ENCODE results near the gene SLC25A43.
"Not testable (repeated sequence)": the region's sequence is repeated elsewhere in the genome, so short reads cannot be mapped to it uniquely, and the experiment has no call there.

Gene SLC25A43

DNA sequence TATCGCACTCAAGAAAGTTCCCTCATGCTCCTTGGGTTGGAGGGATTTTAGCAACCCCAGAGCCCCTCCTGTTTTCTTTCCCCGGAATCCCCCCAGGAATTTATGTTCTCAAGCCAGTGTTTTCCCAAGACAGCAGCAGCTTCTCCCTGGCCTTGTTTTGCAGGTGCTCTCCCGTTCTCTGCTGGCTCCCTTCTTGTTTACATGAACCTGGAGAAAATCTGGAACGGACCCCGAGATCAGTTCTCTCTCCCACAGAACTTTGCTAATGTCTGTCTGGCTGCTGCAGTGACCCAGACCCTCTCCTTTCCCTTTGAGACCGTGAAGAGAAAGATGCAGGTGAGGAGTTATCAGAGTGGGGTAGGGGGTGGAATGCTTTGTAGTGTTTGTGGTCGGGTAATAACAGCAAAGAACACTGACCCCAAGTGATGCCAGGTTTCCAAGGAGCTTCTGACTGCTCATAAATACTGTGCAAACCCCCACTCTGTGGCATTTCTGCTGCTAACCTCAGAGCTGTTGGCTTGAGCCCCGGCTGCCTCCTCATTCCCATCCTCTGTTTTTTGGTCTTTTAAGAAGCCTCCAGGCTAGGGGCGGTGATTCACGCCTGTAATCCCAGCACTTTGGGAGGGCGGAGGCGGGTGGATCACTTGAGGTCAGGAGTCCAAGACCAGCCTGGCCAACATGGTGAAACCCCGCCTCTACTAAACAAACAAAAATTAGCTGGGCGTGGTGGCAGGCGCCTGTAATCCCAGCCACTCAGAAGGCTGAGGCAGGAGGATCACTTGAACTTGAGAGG, 11.1 kb downstream of the SLC25A43 start:
- no peak for DNase-seq

DNA sequence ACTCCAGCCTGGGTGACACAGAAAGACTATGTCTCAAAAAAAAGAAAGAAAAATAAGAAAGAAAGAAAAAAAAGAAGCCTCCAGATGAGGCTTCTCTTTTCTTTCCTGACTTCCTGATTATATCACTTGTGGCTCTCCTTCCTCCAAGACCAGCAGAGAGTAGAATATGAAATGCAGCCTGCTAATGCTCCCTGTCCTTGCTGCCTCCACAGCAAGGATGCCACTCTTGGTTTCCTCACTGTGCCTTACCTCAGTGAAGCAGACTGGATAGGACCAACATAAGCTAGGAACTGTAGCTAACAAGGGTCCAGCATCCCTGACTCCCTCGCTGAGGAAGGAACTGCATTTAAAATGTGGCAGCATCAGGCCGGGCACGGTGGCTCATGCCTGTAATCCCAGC, 11.7 kb downstream of the SLC25A43 start:
- DNase-seq, result no peak

DNA sequence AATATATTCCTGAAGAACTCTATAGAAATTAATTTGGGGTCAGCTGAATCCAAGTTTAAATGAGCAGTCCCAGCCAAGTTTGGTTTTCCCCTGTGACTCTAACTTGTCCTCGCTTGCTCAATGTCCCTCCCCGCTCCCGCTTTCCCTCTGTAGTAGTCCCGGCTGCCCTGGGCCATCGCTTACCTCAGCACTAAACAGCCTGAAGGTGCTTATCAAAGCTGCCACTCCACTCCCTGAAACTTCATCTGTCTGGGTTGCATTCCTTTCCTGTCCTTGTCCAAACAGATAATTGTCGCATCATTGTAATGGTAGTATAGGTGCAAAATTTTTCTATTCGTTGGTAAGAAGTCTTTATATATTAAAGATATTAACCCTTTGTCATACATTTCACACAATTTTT, 12.8 kb downstream of the SLC25A43 start:
- no peak for DNase-seq

DNA sequence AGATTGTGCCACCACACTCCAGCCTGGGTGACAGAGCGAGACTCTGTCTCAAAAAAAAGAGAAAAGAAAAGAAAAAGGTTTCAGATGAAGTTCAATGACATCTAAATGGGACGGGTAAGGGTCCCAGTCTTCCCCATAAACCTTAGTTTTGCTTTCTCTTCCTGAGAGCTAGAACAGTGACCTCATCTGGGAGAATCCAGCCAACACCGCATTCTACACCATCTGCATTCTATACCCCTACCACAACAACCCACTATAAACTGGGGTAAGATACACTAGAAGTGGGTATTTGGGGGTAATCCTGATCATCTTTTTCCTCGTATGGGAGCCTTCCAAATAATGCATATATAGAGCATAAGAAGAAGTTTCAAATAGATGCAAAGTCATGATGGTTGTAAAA, 18.2 kb downstream of the SLC25A43 start:
- DNase-seq, result no peak

DNA sequence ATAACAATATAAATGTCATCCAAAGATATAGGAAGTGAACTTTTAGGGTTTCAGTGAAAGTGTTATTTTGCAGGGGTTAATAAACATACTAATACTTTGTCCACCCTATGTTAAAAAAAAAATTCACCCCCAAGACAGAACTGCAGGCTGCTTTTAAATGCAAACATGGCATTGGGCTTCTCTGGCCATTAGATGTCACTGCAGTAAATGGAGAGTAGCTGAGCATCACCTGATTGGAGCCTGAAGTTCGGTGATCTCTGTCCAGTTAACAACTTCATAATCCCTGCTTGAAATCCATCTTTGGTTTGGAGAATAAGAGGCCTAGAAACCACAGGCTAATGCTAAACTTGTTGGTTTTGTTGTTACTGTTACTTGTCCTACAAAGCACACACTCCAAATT, 18.7 kb downstream of the SLC25A43 start:
- DNase-seq, result no peak

DNA sequence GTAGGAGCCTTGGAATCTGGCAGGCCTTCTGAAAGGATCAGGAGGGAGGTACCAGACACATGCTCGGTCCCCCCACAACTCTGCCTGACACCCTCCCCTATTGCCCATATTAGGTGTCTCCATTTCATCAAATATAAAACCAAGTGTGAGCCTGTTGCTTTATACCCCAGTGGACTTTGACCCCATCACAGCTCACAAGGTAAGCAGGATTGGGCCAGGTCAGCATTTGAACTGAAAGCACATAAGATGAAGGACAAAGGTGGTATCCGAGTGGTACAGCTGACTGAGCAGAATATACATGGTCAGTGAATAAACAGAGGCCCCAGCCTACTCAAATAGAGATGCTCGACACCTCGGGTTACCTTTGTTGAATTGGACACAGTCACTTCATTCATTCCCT, 20.0 kb downstream of the SLC25A43 start:
- no peak for DNase-seq

DNA sequence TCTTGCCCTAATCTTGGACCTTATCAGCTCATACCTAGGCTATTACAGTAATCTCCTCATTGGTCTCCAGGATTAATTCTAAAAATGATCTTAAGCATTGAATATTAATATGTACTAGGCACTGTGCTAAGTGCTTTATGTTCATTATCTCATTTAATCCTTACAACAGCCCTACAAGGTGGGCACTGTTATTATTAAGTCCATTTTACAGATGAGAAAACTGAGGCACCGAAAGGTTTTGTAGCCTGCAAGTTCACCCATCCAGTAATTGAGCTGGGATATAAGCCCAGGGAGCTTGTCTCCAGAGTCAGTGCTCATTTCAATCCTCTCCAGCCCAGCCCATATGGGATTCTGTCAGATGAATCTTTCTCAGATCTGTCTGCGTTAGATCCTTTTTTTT, 20.8 kb downstream of the SLC25A43 start:
- no peak for DNase-seq

DNA sequence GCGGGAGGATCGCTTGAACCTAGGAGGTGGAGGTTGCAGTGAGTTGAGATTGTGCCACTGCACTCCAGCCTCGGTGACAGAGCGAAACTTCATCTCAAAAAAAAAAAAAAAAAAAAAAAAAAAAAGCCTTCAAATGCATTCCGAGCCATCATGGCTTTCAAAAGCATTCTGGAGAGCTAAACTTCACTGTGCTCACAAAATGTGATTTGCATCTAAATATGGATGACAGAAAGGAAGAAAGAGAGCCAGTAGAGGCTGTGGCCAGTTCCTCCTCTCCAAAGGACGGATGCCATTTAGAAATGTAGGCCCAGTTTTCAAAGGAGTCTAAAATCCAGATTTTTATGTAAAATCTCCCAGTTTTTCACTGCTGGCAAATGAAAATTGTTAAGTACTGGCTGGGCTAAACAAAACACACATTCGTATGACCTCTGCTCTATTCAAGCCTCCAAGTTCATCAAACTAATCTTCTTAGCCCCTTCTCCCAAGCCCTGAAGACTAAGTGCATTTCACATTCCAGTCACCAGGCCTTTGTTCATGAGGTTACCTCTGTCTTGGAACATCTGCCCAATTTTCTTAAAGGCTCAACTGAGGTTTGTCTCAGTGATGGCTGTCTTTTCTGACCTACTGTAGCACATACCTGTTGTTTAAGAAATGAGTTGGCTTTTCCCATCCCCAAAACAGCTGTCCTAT, 22.0 kb downstream of the SLC25A43 start:
- DNase-seq, result no peak

DNA sequence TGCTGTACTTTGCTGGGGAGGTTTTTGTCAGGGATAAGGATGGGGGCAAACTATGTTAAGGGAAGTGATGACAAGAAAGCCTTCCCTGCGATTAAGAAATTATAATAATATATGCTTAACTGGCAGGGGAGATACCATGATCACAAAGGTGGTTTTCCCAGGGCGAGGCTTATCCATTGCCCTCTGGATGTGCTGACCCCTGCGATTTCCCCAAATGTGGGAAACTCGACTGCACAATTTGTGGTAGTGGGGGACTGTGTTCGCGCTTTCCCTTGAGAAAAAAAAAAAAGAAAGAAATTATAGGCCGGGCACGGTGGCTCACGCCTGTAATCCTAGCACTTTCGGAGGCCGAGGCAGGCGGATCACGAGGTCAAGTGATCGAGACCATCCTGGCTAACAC, 24.5 kb downstream of the SLC25A43 start:
- DNase-seq, result no peak

DNA sequence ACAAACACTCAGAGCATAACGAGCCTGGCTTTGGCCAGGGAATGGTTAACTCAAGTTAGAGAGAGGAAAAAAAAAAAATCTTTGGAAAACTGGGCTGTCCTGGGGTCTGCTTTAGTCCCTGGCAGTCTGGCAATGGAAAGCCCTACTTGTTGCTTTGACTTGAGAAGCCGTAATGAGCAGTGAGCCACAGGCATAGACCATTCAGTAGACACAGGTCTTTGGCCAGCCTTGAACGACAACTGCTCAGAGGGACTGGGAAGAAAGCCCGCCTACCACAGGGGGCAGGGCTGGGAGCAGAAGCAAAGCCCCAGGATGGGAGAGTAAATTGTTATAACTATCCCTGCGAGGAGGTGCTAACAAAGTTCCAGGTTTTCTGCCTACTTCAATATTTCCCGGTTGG, 25.9 kb downstream of the SLC25A43 start:
- no peak for DNase-seq

DNA sequence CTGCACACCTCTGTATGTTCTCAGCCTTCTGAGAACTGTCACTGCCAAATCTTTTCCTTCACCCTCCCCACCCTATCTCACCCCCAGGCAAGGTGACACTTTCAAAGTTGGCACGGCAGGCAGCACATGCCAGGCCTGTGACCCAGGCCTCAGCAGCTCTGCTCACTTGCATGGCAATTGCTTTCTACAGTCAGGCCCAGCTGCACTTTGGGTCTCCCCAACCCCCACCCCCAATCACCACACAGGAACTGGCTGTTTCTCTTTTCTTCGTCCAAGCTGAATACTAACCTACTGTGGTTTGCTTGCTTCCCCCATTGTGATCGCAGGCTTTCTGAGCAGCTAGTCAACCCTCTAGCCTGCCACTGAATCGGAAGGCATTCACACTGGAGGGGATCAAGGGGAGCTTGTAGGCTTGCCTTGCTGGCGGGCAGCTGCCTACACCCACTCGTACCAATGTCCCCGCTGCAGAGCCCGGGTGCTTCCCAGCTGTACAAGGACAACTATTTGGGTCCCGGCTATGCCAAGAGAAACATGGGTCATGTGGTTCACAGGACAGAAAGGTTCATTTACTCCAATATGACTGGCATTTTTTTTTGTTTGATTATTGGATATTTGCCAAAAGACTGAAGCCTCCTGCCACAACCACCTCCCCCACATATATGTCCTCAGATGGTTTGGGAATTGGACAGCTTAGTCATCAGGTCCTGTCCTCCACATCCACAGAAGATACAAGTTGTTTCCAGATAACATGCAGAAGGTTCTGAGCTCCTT, 28.1 kb downstream of the SLC25A43 start:
- no peak for DNase-seq

DNA sequence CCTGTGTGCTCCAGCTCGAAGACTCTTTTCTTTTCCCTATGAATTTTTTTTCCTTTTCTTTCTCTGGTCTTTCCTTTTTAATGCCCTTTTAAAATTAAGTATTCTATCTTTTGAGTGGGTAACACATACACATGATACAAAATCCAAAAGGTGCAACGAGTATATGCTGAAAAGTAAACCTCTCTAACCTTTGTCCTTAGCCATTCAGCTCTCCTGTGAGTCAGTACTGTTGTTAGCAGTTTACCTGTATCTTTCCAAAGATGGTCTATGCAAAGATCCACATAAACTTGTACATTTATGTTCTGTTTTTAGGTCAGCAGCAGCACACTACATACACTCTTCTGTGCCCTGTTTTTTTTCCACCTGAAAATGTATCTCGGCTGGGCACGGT, 28.7 kb downstream of the SLC25A43 start:
- no peak for DNase-seq

DNA sequence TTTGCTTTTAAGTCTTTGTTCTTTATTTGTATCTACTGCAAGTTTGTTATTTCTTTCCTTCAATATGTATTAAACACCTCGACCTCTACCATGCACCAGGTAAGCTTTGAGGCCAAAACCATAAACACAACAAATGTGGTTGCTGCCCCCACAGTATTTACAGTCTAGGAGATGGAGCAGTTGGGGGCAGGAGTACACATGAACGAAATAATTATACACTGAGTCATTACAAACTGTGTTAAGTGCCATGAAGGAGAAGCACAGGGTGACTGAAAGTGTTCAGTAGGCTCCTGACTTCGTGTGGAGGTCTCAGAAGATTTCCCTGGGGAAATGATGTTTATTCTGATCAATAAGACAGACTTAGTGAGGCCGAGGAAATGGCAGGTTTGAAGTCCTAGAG, 30.3 kb downstream of the SLC25A43 start:
- DNase-seq, result no peak

DNA sequence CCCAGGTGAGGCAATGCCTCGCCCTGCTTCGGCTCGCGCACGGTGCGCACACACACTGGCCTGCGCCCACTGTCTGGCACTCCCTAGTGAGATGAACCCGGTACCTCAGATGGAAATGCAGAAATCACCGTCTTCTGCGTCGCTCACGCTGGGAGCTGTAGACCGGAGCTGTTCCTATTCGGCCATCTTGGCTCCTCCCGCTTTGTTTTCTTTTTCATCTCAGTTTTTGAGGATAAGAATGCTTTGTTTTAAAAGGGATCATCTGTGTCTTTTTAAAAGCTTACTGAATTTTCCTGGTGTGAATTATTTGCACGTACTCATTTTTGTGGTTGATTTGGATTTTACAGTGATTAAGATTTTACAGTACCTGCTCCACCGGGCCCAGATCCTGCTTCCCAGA, 42.2 kb downstream of the SLC25A43 start:
- DNase-seq, result not testable (repeated sequence)

DNA sequence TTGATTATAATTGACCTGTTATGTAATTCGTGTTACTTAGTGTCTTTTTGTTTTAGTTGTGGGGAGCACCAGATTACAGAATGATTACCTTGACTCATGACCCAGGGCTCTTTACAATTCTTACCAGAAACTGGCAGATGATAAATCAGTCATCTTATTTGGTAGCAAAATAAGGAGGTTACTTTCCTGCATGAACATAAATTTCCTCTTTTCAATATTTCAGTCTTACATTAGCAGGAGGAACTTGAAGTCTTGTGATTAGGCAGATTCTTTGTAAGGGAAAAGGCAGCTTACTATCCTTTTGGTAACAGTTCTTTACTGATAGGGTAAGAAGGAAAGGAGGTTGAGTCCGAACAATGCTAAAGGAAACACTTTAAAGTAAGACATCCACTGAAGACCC, 43.1 kb downstream of the SLC25A43 start:
- no peak for DNase-seq

DNA sequence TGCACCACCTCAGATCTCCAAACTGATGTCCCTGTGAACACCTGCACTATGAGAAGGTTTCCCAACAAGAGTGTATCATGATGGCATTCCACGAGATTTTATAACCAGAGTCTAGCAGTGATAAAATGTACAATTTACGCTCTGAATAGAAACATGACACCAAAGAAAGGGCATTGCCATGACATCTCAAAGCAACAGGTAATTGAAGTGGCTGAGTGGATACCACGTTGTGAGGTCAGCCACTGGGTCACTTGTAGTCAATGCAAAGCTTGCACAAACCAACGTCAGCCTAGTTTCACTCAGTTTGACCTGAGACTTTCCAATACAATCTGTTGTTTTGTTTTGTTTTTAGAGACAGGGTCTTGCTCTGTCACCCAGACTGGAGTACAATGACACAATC, 54.1 kb downstream of the SLC25A43 start:
- DNase-seq, result no peak

DNA sequence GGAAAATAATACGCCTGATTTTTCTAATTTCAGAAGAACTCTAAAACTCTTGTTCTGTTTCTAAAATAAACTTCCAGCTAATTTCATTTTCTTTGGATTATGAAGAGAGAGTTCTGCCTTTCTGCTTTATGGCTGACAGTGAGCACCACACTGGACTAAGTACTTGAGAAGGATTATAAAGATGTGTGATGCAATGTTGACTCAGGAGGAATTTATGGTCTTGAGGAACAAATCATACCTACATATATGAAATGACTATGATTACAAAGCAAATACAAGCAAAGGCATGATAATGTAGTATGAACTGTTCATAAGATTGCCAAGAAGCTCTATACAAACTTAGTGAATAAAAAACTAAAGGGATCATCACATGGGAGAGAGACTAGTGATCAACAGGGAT, 56.1 kb downstream of the SLC25A43 start:
- no peak for DNase-seq

DNA sequence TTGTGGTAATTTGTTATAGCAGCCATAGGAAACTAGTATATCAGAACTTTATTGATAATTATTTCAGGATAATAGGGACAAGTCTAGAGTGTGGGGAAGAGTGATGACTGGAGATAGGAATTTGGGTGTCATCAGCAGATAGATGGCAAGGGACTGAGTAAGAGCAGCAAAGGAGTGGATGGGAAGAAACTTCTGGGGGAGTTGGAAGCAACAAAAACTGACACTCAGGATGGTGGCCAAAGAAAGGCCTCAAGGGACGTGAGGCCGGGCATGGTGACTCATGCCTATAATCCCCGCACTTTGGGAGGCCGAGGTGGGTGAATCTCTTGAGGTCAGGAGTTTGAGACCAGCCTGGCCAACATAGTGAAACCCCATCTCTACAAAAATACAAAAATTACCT, 60.0 kb downstream of the SLC25A43 start:
- DNase-seq, result no peak

DNA sequence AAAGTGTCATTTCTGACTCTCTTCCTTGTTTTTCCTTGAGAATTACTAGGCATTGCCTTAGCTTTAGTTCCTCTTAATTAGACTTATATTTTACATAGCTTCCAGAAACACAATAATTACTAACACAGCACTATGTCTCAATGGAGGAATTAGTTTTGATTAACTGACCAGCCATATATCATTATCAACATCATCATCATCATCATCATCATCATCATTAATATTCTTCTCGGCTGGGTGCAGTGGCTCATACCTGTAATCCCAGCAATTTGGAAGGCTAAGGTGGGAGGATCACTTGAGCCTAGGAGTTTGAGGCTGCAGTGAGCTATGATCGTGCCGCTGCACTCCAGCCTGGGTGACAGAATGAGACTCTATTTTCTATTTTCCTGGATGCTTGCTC, 66.4 kb downstream of the SLC25A43 start:
- DNase-seq, result no peak

DNA sequence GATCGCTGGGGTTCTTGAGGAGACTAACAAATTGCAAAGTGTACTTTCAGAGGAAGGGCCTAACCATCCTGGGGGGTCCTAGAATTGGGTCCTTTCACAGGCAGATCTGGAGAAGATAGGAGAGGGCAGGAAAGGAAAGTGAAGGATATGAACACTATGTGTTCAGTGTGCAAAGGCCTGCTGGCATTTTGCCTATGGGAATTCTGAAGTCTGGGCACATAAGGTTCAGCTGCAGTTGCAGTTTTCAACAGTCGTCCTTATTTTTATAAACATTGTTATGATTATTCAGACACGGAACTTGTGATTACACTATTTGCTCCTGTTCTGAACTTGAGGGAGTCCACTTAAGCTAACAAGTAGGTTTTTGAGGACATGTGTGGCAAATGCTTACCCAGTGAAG, 67.8 kb downstream of the SLC25A43 start:
- no peak for DNase-seq

DNA sequence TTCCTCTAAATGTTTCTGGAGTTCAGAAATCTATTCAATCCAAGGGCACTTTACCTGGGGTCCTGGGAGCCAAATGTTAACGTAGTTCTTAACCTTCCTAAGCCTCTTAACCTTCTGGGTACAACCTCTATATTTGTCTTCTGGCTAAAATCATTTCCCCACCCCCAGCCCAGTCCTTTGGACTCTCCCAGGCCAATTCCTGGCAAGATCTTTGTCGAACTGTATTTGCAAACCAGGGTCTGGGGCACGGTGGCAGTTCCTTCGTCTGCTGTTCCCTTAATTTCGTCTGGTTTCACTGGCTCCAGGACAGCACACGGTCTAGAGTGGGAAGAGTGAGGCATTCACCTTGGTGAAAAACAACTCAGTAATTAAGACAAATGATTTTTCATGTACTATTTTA, 68.3 kb downstream of the SLC25A43 start:
- DNase-seq, result no peak

DNA sequence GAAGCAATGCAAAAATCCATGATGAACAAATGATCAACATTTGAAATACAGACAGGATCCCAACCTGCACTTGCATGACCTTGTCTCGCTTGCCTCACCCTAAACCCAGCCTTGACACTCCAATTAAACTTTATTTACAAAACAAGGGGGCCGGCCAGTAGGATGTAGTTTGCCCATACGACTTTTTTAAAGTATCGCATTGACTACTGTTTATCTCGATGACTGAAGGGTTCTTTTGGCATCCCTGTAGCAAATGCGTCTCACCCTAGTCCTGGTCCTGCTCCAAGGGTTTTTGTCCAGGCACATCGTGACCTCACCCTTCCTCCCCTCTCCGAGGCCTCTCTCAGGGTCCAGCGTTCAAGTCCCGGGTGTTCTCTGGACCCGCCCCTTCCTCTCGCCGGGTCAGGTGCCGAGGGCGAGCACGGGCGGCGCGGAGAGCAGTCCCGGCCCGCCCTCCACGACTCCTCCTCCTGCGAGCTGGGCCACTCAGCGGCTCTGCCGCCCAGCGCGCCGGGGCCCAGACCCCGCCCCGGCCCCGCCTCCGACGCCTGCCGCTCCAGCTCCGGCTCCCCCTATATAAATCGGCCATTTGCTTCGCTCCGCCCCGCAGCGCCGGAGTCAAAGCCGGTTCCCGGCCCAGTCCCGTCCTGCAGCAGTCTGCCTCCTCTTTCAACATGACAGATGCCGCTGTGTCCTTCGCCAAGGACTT, 68.9 kb downstream of the SLC25A43 start, which contains the start of gene SLC25A5:
TSS of gene SLC25A5 (plus strand) at position 603 of the 709 bp plus-strand sequence. CDS start at position 675, 72 bp downstream.
- DNase-seq, result peak; percentile 77 to 82

Measured in stimulated activated CD4-positive, alpha-beta T cell treated with anti-CD3 and anti-CD28 coated beads, Interleukin-4, amount 100 ng/mL, for 4 hours (primary cell).